ENCODE data around the gene AHR.

DNA sequence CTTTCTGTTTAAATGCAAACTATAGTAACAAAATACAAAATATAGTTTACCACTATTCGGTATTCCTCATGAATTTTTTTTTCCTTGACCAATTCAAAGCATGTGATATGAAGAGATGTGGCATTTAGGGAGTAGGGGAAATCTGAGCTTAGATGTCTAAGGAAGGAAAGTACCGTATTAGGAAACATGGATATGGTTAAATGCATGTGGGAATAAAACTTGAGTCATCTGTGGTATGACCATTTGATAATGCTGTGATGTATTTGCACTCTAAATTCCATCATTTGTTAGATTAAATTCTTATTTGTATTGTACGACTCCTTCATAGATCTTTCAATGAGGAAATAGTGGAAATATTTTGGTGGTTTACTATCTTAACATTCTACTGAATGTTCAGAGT is 19.7 kb downstream of the AHR start:
- TF ChIP-seq, protein P1, sequence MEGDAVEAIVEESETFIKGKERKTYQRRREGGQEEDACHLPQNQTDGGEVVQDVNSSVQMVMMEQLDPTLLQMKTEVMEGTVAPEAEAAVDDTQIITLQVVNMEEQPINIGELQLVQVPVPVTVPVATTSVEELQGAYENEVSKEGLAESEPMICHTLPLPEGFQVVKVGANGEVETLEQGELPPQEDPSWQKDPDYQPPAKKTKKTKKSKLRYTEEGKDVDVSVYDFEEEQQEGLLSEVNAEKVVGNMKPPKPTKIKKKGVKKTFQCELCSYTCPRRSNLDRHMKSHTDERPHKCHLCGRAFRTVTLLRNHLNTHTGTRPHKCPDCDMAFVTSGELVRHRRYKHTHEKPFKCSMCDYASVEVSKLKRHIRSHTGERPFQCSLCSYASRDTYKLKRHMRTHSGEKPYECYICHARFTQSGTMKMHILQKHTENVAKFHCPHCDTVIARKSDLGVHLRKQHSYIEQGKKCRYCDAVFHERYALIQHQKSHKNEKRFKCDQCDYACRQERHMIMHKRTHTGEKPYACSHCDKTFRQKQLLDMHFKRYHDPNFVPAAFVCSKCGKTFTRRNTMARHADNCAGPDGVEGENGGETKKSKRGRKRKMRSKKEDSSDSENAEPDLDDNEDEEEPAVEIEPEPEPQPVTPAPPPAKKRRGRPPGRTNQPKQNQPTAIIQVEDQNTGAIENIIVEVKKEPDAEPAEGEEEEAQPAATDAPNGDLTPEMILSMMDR (IDR thresholded peaks at IDR 0.05; ENCODE audit: low read depth, low read length, poor library complexity, severe bottlenecking) = no peak
- no peak for TF ChIP-seq EZH2phosphoT487 (IDR thresholded peaks at IDR 0.05; ENCODE audit: borderline replicate concordance, low read length)
